Measurements from ENCODE around the gene DYNC1LI1. TPM values are rescaled to one million over a fixed set of nuclear protein-coding genes. Genes with fewer than 3 reads are reported as not detected.
A peak's percentile ranks its signal among the peaks of the same experiment; 100 is the strongest.

DYNC1LI1 gene
- total RNA-seq = 53.5 TPM
- long read RNA-seq, transcript DYNC1LI1-201 (13 exons, 2,504 nt) = major isoform, 144 of 159 reads
- long read RNA-seq, partial matches to known transcripts = 8 of 159 reads
- long read RNA-seq, other reads (novel, unspliced or antisense) = 5 of 159 reads

DNA sequence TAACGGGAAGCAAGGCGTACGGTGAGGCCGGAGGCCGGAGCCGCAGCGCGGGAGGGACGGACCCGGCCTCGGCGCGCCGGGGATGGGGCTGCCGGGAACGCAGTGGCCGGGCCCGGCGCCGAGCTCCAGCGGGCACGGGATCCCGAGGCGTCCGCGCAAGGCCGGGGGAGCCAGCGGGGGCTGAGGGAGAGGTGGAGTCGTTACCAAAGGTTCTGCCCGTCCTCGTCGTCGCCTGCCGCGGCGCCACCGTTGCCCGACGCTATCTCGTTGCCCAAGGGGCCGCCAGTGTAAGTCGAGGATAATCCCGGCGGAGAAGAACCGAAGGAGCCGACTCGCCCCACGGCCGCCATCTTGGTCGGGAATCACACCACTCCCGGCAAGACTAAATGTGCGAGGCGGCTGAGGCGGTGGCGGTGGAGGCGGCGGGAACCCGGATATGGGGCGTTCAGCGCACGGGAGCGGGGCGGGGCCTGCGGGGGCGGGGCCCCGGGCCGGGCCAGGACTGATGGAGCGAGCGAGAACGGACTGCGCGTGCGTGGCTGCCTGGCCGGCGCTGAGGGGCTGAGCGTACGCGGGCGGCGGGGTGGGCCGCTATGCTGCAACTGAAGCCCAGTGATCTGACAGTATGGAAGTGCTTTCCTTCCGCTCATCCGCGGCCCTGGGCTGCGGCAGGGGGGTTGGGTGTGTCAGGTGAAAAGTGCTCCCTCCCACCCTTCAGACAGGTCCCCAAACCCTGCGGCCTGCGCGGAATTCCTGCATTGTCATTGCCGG, at the start of gene DYNC1LI1:
DYNC1LI1 (minus strand) TSS at position 438 of the 771 bp plus-strand sequence; CDS start at position 350, 88 bp downstream.
- ATAC-seq (peak; percentile 97), DNase-seq (peak; percentile 99)
- intact Hi-C loops (cut with micrococcal nuclease) = no loop called here

DNA sequence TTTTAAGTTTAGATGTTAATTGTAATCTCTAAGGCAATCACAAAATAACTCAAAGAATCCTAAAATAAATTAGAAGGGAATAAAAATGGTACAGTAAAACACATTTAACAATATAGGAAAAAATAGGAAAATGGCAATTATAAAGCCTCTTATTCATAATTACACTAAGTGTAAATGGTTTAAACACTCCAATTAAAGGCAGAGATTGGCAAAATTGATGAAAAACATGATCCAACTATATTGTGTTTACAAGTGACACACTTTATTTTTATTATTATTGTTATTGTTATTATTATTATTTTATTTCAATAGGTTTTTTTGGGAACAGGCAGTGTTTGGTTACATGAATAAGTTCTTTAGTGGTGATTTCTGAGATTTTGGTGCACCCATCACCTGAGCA, 48.7 kb upstream of the DYNC1LI1 start:
- no peak for ATAC-seq
- intact Hi-C loops (cut with micrococcal nuclease) = no loop called here
- DNase-seq = no peak

DNA sequence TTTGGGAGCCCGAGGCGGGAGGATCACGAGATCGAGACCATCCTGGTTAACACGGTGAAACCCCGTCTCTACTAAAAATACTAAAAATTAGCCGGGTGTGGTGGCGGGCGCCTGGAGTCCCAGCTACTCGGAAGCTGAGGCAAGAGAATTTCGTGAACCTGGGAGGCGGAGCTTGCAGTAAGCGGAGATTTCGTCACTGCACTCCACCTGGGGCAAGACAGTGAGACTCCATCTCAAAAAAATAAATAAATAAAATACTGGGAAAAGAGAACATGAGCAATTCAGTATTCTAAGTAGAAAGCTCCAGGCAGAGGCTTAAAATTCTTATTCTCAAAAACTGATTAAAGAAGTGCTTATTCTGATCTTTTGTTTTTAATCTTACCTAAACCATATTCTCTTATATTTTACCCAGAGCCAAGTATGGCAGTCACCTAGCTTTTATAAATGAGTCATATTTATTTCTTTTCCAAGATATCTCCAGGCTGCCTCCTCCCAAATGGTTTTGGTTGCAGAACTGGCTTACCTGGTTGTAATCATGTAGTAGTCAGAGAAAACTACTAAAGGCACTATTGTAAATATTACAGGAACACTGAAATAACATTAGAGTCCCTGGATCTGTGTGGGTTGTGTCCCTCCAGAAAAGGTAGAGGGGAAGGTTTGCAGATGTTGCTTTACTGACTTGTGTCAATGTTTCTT, 45.8 kb upstream of the DYNC1LI1 start:
- DNase-seq (no peak), ATAC-seq (no peak)
- intact Hi-C loops (cut with micrococcal nuclease) = no loop called here

DNA sequence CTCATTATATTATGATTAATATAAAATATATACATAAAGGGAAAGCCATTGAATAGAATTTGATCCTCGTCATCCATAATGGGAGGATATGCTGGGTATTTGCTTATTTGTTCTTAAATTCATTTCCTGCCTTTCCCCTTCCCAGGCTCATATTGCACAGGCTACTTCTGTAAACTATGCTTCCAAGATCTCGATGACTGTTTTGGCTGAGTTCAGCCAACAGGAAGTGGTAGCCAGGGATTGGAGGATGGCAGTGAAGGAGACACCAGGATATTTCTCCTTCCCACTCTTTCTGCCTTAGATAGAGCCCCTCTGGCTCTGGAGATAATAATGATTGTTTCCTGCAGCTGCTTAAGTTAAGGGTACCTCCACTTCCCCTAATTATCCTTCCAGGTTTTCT, 44.3 kb upstream of the DYNC1LI1 start:
- DNase-seq (no peak), ATAC-seq (no peak)
- intact Hi-C loops (cut with micrococcal nuclease) = no loop called here

DNA sequence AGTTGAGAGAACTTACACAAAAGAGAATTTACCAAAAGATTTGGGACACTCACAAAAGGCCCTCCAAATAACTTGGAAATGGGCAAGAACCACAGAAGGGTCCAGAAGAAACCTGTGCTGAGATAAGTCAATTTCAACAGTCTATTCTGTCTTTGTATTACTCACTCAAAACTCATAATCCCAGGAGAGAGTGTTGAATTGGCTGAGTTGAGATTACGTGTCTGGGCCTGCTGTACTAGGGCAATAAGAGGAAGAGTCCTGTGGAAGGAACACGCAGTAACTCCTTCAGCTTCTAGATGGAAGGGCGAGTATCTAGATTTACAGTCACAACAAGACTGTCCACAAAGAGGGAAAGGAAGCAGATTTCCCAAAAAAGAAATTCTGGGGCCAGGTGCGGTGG, 42.5 kb upstream of the DYNC1LI1 start:
- ATAC-seq (peak; percentile 91), DNase-seq (no peak)
- intact Hi-C loops (cut with micrococcal nuclease) = no loop called here

DNA sequence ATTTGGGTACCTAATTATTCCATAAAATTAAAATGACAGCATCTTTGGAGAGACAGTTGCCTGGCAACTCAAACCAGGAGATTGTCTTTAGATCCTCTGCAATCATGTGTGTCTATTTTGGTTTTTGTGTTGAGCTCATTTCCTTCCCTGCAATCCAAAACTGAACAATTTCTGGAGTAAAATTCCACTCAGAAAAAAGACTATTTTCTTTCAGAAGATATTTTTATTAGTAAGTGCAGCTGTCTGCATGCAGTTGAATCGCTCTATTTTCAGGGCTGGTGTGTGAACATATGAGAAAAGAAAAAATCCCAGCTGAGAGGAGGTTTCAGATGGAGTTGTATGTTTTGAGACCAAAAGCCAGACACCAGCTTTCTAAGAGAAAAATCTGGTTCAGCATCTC, 41.9 kb upstream of the DYNC1LI1 start:
- intact Hi-C loops (cut with micrococcal nuclease) = no loop called here
- peak; percentile 45 for ATAC-seq
- no peak for DNase-seq

DNA sequence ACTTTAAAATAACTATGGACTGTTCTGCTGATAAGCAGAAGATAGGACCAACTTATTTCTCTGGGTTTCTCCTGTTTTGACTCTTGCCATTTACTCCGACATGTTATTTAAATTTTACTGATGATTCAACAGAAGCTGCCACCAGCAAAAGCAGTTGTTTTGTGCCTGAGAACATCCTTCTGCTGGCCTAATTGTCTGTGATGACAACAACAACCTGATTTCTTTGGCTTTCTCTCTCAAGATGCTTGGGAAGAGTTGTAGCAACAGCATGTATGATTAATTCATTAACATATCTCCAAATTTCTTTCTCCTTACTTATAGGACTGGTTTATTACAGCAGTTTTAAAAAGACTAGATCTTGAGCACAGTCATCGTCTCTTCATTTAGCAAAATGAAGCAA, 36.9 kb upstream of the DYNC1LI1 start:
- no peak for ATAC-seq
- intact Hi-C loops (cut with micrococcal nuclease) = no loop called here

DNA sequence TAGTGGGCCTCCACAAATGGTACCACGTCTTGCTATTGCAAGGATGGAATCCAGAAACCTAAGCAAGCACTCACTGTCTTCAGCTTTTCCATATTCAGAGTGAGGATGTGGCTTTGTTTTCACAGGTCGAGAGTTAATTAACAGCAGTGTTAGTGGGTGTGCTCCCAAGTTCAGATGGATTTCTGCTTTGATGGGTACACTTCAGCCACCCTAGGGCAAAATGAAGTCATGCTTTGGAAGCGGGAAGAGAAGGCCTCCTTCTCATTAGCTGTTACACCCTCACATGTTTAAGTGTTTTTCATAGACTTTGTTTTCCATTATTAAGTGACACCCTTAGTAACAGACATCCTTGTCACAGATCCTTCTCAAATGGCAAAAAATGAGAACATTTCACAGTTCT, 36.3 kb upstream of the DYNC1LI1 start:
- intact Hi-C loops (cut with micrococcal nuclease) = no loop called here
- no peak for DNase-seq
- ATAC-seq = no peak

More for the DNA sequence above, 36.9 kb upstream of the DYNC1LI1 start:
- no peak for DNase-seq

DNA sequence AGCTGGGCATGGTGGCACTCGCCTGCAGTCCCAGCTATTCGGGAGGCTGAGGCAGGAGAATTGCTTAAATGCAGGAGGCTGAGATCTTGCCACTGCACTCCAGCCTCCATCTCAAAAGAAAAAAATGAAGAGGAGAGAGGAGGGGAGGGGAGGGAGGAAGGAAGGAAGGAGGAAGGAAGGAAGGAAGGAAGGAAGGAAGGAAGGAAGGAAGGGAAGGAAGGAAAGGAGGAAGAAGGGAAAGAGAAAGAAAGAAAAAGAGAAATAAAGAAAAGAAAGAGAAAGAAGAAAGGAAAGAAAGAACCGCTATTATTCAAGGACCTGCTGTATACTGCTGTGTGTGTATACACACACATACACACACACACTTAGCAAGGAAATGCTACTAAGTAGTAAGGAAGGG, 35.6 kb upstream of the DYNC1LI1 start:
- intact Hi-C loops (cut with micrococcal nuclease) = no loop called here
- ATAC-seq = no peak

DNA sequence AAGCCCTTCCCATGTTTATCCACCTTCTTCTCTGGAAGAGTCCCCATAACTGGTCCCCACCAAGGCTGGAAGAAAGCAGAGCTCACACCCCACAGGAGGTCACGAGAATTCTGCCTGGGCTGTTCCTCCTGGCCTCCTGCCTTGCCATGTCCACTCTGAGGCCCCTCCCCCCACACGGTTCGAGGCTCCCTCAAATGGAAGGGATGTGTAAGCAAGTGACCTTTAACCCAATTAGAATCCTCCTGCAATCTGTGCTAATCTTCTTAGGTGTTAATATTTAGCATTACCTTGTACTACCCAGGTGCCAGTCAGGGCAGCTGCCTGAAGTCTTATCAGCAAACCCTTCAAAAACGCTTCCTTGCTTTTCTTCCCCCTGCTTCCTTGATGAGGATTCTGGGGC, 32.4 kb upstream of the DYNC1LI1 start:
- DNase-seq = no peak
- intact Hi-C loops (cut with micrococcal nuclease) = no loop called here
- no peak for ATAC-seq

More for the DNA sequence above, 35.6 kb upstream of the DYNC1LI1 start:
- no peak for DNase-seq

DNA sequence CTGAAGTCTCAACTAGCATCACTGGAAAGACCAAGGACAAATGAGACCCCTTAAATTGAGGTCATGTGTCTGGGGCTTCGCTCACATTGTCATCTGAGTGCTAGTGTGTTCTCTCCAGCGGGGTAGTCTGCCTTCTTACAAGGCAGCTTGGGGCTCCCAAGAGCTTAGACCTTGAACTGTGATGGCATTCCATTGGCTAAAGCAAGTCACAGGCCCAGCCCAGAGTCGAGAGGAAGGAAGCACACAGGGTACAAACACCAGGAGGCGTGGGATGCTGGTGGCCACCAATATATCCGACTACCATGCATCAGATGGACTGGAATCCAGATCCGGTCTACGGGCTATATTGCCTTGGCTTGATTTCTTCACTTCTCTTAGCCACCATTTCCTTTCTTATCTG, 31.5 kb upstream of the DYNC1LI1 start:
- no peak for ATAC-seq
- intact Hi-C loops (cut with micrococcal nuclease) = no loop called here
- no peak for DNase-seq

DNA sequence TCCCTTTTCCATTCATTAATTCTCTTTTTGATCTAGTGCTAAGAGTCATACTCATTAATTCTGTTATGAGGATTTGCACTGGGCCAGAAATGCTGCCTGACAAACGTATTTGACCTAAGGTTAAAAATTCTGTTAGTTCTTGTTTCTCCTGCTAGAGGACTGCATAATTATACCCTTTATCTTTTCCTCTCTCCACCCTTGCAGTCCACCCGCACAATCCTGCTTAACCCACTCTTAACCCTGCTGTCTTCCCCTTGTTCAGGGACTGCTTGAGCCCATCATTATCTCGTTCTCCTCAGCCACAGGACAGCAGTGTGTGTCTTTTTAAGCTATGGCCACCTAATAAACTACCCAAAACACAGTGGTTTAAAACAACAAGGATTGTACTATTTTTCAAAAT, 31.1 kb upstream of the DYNC1LI1 start:
- no peak for ATAC-seq
- DNase-seq = no peak
- intact Hi-C loops (cut with micrococcal nuclease) = no loop called here

DNA sequence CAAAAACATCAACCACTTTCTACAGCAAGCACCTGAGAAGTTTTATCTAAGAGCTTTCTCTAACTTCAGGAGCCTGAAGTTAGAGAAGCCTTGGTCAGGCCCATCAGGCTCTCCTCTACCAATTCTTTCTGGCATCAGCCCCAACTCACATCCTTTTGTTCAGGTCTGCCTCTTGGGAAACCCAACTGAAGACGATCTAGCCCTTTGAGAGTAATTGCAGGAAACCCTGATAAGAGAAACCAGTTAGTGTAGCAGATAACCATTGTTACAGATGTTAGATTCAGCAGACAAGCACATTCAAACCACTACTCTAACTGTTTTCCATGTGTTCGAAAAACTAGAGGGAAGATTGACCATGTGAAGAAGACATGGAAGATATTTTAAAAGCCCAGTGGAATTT, 27.0 kb upstream of the DYNC1LI1 start:
- intact Hi-C loops (cut with micrococcal nuclease) = no loop called here
- no peak for ATAC-seq
- DNase-seq = no peak

DNA sequence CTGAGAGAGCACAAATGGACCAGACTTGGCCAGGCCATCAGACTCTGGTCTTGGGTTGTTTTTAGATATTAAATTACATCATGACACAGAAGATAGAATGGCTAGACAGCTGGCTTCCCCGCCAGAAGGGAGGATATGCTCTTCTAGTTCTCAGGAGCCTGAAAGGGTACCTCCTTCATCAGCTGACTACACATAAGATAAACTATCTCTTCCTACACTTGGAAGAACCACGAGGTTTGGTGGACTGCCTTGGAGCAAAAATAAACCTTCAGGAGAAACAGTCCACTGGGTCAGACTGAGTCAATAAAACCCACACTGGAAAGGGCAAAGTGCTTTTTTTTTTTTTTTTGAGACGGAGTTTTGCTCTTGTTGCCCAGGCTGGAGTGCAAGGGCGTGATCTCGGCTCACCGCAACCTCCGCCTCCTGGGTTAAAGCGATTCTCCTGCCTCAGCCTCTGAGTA, 26.3 kb upstream of the DYNC1LI1 start:
- ATAC-seq = peak; percentile 91
- peak; percentile 54 for DNase-seq
- intact Hi-C loops (cut with micrococcal nuclease) = no loop called here

DNA sequence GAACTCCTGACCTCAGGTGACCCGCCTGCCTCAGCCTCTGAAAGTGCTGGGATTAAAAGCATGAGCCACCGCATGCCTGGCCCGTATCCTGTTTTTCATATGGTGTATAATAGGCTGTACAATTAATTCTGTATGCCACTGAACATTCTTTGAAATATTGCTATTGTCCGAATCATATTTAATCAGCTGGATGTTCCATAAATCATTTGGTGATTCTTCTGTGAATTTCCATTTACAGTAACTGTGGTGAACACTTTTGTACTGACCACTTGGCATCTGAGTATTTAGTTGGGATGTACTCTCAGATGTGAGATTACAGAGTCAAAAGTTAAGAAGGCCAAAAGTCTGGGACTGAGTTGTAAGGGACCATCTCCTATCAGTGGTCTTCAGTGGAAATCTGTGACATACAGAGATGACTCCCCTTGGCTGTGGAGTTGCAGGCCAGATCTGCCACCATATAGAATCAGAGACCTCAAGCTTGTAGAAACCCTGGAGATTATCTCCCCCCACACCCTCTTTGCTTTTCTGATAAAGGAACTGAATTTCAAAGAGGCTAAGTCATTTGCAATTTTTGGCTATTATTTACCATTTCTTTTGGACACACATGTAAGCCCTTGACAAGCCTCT, 25.7 kb upstream of the DYNC1LI1 start:
- peak; percentile 5 for ATAC-seq
- intact Hi-C loops (cut with micrococcal nuclease) = no loop called here
- DNase-seq = no peak

DNA sequence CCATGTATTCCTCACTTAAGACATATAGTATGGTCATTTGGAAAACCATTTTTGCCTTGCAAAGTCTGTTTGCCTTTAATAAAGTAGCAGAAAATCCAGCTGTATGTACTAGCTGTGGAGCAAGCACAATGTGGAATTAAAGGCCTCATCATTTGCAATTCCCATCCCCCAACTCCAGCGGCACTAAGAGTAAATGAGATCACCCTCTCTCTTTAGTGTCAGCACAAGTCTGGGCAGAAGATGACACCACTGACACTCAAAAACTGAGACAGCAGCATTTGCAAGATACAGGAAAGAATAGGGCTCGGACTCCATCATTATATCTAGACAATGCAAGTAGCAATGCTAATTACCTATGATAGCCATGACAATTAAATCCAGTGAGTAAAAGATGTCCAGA, 24.7 kb upstream of the DYNC1LI1 start:
- ATAC-seq = peak; percentile 10
- intact Hi-C loops (cut with micrococcal nuclease) = no loop called here
- no peak for DNase-seq

DNA sequence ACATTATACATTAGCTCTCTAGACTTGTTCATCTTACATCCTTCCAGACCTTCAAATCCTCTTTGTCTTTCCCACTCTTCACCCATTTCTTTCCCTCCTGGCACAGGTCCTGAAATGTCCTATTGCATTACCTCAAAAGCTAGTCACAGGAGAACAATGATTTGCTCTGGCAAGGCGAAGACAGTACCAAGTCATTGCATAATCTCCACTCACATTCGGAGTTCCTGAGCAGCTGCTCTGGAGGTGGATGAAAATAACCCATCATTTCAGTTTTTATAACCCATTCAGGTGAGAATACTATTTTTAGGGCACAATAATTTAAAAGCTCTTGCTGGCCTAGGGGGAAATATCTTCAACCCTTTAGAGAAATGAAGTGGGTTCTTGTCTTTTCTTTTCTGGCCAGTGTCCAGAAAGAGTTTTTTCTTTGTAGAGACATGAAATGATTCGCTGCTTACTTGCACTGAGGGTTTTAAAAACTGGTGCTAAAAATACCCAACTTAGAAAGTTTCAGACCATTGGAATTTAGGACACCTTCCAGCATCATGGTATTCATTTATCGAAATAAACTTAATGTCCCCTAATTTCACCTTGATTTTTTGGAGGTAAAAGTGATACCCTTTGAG, 23.4 kb upstream of the DYNC1LI1 start:
- DNase-seq = no peak
- ATAC-seq = peak; percentile 43
- intact Hi-C loops (cut with micrococcal nuclease) = no loop called here

DNA sequence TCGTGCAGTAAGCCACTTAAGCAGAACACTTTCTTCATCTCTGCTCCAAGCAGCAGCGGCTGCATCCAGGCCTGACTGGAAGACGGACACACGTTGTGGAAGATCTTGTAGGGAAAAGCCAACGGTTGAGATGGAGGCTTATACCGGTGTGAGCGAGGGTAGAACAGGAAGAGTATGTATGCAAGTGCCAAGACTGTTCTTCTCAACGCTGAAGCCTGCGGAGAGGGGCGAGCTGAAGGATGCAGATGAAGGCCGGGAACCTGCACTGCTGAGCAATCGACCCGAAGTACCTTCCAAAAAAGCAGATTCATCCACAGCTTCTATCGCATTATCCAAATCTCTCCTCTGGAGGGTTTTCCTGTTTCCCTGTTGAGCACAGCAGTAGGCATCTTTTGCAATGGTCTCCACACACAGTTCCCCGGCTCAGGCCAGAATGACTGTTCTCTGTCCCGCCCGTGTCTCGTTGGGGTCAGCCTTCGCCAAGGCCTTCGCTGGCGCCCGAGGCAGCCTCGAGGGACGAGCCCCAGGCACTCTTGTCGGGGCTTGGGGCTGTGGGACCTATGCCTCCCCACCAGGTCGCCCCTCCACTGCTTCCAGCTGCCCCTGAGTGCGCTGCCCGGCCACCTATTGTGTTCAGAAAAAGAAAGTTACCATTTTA, 22.2 kb upstream of the DYNC1LI1 start:
- DNase-seq = no peak
- intact Hi-C loops (cut with micrococcal nuclease) = no loop called here
- peak; percentile 10 for ATAC-seq

DNA sequence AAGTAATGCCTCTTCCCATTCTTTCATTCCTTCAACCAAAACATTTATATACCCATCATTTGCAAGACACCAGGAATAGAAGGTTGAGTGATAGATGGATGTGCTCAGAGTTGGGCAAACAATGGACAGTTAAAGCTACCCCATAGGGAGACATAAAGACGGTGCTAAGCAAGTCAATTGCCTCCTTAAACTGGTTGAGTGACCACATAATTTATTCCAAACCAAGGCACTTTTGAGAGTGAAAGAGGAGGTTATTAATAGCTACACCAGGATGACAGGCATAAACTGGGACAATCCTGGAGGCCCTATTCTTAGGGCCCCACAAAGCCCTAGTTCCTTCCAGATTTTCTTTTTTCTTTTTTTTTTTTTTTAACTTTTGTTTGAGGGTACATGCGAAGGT, 21.4 kb upstream of the DYNC1LI1 start:
- ATAC-seq (peak; percentile 22), DNase-seq (no peak)
- intact Hi-C loops (cut with micrococcal nuclease) = no loop called here

Measured in left ventricle myocardium superior (tissue), 1 donor.